SK-N-SH (cell line): ENCODE results near the gene MRPL43. TPM values are rescaled to one million over a fixed set of nuclear protein-coding genes. Genes with fewer than 3 reads are reported as not detected.

Experiments
- polyA plus RNA-seq, 3 experiments: library from polyadenylated mRNA; depleted of rRNA; stranded (reverse); fragments of >200 nt; gene quantifications; 2 replicates each; pipeline ENCODE4 v1.2.3, GENCODE V29; 2012
- small RNA-seq, 7 experiments: library from RNA; depleted of rRNA; stranded (forward); fragments of <200 nt; gene quantifications; one replicate each; pipeline ENCODE3, GENCODE V24; 2012

Gene MRPL43
- polyA plus RNA-seq, 1 of the 3 experiments (the other 2 are of a cell fraction): 208 TPM

Small RNAs within 50 kb of the gene (small RNA-seq; reads per million reads assigned to genes)
- 0 to 0.21 (median 0) reads per million in 7 experiments for gene MIR608

Other genes starting within 250 kb of the MRPL43 start
- gene PAX2, start 241.9 kb downstream of the MRPL43 start, polyA plus RNA-seq (2012; rRNA removed): not detected in 2 replicates
- gene SLF2, start 74.5 kb downstream of the MRPL43 start, polyA plus RNA-seq (2012; rRNA removed): 6.3 and 7.5 TPM in 2 replicates
- 15.0 and 16.2 TPM in 2 replicates for gene SEMA4G, start 18.0 kb downstream of the MRPL43 start, polyA plus RNA-seq (2012; rRNA removed)
- gene TWNK, start within 50 bp of the MRPL43 start, polyA plus RNA-seq (2012; rRNA removed): 16.4 and 20.0 TPM in 2 replicates
- 50.6 and 52.2 TPM in 2 replicates for gene LZTS2, start 12.3 kb upstream of the MRPL43 start, polyA plus RNA-seq (2012; rRNA removed)
- 1.9 and 2.3 TPM in 2 replicates for gene PDZD7, start 43.6 kb upstream of the MRPL43 start, polyA plus RNA-seq (2012; rRNA removed)
- gene SFXN3, start 43.7 kb upstream of the MRPL43 start, polyA plus RNA-seq (2012; rRNA removed): 142 and 229 TPM in 2 replicates
- gene KAZALD1, start 74.5 kb upstream of the MRPL43 start, polyA plus RNA-seq (2012; rRNA removed): 1.9 and 3.0 TPM in 2 replicates
- 0.02 TPM in 1 of 2 replicates, not detected in the other for gene TLX1, start 143.8 kb upstream of the MRPL43 start, polyA plus RNA-seq (2012; rRNA removed)
- not detected in 2 replicates for gene LBX1, start 242.0 kb upstream of the MRPL43 start, polyA plus RNA-seq (2012; rRNA removed)